HL-60/S4 treated with phorbol 12-myristate 13-acetate at 8.2 ng/mL for 4 days and 3 days (cell line): Measurements from ENCODE around the gene PRKAG1.

Source experiments
- in situ Hi-C: fragments of 300-500 bp; cut with MboI; formaldehyde crosslinking; loops from 2 replicates; pipeline ENCODE4 v1.15.0; 2022; ENCODE audit warnings: low sequenced_read_pairs

The PRKAG1 gene

DNA sequence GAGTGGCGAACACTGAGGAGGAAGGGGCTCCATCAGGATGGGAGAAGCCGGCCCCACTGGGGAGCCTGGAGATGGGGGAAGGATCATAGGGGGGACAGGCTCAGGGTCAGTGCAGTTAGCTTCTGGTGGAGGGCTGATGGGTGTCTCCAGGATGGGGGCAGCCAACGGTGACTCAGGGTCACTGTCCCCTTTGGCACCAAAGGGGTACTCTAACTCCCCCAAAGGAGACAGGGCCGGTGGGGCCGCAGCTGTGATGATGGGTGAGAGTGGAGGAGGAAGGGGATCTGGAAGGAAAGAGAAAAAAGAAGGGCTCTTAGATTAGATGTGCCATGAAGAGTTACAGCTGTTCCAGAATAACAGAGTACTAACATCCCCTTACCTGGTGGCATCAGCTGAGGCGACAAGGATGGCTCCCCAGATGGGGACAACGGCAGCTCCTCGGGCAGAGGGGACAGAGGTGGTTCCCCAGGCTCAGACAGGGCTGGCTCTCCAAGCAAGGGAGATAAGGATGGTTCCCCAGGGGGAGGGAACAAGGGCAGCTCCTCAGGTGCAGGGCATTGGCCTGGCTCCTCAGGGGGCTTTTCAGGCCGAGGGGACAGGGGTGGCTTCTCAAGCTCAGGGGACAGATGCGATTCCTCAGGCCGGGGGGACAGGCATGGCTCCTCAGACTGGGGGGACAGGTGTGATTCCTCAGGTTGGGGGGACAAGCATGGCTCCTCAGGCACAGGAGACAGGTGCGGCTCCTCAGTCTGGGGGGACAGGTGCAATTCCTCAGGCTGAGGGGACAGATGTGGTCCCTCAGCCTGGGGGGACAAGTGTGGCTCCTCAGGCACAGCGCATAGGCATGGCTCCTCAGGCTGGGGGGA is 32.2 kb upstream of the PRKAG1 start:
- in situ Hi-C loops, result loop anchor here (25.0 kb wide), 1 partner anchor 187 kb away; no protein-coding TSS in a partner anchor

DNA sequence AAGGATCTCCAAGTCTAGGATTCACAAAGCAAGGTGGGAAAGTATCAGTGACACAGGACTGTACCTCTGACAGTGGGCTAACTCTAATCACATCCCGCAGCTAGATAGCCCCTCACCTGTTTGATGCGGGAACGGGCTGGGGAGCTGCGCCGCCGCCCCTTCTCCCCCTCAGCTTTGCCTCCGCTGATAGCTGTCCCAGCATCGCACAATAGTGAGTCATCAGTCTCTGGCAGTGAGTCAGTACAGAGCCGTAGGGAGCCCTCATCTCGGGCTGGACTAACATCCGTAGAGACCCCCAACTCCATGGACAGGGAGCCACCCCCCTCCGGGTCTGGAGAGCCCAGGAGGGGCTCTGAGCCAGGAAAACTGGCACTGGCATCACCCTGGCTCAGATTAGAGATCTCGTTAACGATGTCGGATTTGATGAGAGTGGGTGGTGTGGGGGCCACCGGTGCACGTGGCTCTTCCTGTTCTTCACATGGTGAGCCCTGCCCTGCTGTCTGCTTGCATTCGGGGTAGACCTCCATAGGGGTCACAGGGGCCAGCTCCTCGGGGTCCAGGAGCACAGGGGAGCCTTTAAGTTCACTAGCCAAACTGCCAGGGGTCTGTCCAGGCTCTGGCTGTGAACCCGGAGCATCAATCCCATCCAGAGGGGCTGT is 31.1 kb upstream of the PRKAG1 start:
- in situ Hi-C loops, result loop anchor here (25.0 kb wide), 1 partner anchor 188 kb away; no protein-coding TSS in a partner anchor

DNA sequence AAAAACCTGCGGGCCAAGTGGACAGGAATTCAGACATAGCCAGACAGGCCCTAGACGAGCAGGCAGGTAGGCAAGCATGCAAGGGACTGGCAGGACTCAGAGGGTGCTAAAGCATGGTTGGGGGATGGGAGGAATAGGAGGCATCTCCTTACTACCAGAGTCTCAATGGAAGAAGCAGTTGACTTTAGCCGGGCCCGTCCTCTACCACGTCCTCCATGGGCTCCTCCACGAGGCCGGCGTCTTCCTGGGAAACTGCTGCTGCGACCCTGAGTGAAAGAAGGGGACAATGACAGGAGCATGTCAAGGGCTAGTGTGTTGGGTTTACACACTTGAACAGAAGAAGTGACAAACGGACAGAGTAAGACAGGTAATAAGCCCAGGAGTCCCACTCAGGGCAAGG is 30.4 kb upstream of the PRKAG1 start:
- in situ Hi-C loops, result no loop called here

DNA sequence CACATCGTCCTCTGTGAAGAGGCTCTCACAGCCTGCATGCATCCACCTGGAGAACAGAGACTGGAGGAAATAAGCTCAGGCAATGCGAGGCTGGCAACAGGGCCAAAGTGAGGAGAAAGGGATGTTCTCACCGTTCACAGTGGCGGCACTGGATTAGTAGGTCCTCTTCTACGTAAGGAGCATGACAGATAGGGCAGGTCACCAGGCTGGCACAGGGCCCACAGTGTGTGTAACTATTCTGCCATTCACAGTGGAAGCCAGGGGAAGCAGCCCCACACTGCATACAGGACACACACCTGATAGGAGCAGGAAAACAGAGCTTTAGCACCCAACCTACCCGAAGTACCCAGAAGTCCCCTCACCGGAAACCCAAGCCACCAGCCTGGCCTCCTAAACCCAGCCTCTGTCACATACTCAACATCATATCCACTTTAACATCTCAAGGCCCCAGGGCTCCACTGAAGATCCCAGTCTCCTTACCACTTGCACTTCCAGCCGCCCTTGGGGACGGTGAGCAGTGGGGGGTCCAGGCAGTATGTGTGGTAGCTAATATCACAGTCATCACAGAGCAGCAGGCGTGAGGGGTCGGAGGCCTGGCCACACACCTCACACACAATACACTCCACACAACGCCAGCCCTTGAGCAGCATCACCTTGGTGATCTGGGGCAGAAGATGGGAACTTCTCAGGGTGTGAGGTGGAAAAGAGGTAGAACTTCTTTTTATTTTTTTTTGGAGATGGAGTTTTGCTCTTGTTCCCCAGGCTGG is 27.7 kb upstream of the PRKAG1 start:
- in situ Hi-C loops, result no loop called here

DNA sequence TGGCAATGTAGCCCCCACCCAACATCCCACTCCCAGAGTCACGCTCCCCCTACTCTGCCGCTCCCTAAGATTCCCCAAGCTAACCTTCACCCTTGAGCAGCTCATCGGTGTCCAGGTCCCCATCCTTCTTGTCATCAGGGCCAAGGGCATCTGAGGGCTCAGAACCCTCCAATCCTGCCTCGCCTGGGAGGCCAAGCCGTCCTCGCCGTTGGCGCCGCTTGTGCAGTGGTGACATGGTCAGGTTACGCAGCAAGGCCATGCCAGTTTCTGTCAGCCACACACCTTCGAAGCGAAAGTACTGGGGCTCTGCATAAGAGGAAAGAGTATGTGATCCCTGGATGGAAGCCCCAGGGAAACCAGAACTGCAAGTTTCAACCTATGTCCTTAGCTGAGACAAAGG is 26.1 kb upstream of the PRKAG1 start:
- in situ Hi-C loops, result no loop called here

DNA sequence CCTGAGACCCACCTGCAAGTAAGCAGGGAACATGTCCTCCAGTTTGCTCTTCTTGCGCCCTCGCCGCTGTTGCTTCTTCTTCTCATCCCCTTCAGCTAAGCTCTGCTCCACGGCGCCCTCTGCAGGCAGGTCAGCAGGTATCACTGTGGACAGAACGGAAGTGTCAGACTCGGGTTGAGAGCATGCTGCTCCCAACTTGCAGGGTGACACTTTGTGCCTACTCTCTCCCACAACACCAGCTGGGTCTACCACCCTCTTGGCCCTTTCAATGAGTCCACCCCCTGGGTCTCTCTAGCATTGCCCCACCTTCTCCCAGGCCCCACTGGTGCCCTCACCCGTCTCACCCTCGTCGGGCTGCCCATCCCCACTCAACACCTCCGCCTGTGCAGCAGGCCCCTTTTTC is 25.3 kb upstream of the PRKAG1 start:
- in situ Hi-C loops, result no loop called here

DNA sequence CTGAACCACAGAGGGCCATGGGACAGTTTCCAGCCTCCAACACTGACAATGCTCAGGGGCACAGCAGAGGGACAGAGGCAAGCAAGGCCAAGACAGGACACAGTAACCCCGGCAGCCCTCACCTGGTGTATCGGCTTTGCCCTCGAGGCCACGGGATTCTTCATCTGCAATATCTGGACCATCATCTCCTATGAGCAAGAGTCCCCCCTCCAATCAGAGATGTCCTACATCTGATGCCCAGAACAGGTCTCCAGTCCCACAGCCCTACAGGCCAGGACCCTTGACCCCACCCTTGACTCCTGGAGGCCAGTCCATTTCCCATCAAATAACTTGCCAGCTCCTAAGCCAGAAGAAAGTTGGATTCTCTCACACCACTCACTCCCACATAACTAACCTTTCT is 24.7 kb upstream of the PRKAG1 start:
- in situ Hi-C loops, result no loop called here

DNA sequence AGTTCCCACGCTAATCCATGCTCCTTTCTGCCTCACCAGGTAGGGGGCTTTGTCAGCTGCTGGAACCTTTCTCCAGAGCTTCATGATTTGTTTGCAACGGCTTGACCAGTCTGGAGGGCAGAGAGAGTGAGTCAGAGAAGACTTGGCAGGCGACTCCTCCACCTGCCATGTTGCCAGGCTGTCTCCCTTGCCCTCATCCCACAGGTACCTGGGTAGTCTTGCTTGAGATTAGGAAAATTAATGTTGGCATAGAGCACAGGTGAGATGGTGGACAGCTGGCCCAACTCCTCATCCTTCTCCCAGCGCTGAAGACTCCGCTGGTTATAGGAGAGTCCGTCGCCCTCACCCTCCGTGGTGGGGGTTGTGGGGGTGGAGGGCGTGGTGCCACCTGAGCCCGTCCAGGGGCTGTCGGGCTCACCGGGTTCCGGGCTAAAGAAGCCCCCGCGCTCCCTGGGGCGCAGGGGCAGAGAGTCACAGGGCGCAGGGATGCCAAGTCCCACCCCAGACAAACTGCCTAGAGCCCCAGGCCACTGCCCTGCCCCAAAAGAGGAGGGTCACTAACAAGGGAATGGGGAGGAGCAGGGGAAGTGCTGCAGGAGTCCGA is 23.4 kb upstream of the PRKAG1 start:
- in situ Hi-C loops, result no loop called here

DNA sequence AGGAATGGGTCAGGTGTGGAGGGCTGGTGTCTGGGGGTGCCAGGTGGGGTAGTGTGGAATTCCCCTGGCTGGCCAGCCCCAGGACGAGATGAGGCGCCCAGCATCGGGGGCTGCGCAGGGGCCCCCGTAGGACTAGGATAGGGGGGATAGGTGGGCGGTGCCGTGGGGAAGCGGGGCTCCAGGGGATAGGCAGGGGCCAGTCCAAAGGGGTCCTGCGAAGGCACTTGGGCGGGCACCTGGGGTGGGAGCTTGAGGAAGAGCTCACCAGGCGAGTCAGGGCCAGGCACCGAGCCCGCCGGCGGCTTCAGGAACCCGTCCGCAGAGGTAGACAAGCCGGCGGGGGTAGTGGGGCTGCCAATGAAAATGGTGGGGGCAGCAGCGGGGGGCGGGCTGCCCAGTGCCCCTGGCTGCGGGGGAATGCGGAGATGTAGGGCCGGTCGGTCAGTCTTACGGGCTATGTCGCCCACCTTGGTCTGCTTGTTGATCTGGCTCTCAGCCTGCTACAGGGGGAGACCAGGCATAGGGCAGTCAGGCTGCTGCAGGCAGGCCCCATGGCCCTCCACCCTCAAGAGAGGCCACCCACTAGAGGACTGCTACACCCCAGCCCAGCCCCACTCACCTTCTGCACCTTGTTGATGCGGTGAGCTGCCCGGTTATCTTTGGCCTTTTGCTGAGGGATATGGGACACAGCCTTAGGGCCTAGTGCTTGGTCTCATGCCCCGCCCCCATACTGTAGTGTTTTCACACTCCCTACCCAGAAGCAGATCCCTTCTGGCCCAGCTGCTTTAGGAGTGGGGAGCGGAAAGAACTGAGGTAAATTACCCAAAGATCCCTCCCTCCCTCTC is 22.7 kb upstream of the PRKAG1 start:
- in situ Hi-C loops, result no loop called here

DNA sequence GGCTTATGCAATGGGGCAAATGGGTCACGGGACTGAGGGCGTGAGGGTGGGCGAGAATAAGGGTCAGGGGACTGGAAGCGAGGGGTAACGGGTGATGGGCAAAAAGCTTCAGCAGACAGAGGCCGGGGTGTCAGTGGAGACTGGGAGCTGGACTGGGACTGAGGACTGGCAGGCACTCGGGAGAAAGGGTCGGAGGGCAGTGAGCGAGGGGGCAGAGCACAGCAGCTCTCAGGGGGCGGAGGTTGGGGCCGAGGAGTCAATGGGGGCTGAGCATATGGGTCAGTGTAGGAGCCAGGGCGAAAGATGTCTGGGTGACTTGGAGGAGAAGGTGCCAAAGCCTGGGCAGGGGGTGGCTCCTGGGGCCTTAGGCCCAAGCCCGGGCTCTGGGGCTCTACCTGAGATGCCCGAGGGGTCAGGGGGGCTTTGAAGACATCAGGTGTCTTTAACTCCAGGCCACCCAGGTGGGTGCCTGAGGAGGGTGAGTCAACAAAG is 21.8 kb upstream of the PRKAG1 start:
- in situ Hi-C loops, result no loop called here

DNA sequence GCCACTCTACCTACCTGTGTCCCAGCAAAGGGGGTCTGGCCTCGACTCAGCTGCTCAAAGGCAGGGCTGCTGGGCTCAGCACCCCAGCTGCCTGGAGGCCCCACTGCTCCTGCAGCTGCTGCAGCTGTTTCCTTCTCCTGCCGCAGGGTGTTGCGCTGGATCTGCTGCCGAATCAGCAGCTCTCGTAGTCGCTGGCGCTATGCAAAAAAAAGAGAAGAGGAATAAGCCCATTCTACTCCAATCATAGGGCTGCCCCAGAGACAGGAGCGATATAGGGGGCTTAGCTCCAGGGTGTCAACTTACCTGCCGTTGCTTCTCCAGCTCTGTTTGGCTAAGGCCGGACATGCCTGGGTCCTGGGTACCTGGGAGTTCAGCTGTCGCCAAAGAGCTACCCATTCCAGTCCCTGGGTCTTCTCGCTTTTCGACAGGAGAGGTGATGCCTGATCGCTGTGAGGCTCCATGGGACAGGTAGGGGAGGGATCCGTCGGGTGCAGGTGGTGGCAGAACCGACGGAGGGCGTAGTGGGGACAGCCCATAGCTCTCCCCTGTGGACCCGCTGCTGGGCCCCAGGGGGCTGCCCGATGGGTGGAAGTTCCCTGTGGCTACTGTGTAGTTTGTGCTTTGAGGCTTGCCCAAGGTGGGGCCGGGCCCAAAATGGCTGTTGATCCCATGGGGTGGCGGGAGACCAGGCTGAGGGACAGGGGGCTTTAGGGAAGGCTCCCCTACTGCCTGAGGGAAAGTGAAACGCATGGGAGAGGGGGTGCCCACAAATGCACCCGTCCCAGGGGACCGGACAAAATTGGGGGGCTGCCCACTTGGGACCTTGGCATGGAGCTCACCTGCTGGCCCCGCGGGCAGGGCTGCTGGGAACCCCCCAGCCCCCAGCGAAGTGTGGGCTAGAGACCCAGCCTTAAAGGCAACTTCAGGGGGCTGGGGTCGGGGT is 21.1 kb upstream of the PRKAG1 start:
- in situ Hi-C loops, result no loop called here

DNA sequence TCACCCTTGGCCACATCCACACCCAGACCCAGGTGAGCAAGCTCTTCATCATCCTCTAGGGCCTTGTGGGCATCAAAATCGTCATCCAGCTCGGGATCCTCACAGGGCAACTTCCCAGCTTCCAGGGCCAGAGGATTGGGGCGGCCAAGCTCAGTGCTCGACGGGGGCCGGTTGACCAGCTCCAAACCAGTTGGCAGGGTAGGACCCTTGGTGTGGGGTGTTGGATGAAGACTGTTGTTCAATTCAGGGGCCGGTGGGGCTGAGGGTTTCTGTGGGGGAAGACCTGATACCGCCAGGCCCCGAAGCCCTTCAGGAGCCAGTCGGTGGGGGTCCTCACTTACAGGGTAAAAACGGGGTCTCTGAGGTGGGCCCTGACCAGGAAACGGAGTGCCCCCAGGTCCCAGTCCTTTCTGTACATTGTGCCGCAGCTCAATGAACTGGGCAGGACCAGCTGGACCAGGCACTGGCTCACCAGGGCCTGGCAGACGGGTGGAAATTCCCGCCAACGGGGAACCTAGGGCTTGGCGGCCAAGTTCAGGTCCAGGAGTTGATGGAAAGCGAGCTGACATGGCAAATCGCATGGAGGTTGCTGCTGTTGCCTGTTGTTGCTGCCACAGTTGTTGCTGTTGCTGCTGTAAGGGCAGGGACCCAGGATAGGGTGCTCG is 19.8 kb upstream of the PRKAG1 start:
- in situ Hi-C loops, result no loop called here

DNA sequence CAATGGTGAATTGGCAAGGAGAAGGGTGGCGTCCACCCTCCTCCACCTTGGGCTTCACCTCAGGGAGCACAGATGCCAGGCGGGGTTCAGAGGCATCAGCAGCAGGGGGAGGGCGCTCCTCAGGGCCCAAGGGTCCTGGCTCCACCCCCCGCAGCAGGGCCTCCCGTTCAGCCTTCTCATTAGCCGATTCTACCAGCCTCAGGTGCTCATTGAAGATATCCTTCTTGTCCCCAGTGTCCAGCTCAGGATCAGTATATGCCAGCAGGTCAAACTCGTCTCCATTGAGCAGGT is 19.3 kb upstream of the PRKAG1 start:
- in situ Hi-C loops, result no loop called here

DNA sequence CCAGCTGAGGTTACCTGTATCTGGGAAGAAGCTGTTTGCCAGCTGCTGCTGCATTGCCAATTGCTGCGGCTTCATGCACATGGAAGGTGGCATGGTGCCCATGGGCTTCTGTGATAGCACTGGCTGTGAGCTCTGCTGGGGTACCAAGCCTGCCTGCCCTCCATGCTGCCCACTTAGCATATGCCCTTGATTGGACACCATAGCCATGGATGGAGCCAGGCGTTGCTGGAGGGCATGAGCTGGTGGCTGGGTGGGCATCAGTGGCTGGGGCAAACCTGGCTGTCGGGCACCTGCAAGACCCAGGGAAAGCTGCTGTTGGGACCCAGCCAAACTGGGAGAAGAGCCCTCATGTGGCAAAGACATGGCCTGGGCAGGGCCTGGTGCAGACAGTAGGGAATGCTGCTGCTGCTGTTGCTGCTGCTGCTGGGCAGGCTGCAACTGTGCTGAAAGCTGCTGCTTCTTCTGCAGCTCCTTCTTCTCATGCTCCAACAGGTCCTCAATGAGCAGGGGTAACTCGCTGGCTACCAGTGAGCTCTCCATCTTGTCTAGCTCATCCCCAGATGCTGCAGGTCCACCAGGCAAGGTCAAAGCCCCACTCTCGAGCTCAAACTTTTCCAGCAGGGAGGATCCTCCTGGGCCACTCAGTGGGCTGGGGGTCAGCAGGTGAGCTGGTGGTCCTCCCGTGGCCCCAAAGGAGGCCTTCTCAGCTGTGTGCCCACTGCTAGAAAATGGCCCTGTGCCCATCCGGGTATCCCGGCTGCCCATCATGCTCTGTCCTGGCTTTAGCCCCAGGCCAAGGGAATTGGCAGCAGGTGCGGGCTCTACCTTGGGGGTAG is 18.8 kb upstream of the PRKAG1 start:
- in situ Hi-C loops, result no loop called here

DNA sequence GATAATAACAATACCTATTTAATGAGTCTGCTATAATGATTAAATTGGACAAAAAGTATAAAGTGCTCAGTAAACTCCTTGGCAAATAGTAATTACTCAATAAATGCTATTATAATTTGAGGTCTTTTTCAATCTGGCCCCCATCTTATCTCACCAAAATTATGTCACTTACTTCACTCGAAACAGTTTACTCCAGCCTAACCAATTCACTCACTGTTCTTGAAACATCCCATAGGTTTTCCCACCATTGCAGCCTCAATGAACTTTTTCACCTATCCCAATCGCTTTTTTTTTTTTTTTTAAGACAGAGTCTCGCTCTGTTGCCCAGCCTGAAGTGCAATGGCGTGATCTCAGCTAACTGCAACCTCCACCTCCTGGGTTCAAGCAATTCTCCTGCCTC is 17.5 kb upstream of the PRKAG1 start:
- in situ Hi-C loops, result no loop called here

DNA sequence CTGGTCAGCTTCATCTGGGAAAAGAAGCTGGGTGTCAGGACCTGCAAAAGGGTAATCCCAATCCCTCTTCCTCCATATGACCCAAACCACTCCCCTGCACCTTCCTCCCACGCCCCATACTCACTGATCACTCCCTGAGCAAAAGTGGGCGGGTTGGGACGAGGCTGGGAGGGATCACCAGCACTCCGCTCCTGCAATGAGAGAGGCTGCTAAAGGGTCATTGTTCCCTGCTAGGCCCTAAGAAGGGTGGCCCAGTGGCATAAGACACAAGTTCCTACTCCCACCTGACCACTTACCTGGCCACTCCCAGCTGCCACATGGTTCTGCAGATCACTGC is 15.7 kb upstream of the PRKAG1 start:
- in situ Hi-C loops, result no loop called here

DNA sequence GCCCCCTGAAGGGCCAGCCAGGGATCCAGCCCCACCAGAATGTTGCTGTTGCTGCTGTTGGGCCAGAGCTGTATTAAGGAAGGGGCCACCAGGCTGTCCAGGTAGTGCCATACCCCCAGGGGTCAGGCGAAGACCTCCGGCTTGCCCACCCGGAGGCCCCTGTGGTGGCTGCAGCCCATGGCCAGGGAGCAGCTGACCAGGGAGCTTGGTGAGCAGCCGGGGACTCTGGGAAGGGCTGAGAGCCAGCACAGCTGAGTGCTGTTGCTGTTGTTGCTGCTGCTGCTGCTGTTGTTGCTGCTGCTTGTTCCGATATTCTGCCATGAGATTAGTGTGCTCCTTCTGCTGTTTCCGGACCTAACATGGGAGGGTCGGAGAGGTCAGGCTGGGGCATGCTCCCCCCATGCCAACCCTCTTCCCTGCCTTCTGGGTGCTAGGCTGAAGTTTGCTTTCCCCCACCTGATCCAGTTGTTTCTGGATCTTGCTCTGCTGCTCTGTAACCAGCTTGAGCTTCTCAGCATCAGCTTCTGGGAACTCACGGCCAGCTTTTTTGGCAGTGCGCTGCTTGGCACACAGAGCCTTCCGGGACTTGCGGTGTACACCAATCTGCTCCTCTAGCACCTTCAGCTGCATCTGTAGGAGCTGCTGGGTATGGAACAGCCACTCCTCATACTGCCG is 15.2 kb upstream of the PRKAG1 start:
- in situ Hi-C loops, result no loop called here
